Activated CD8-positive, alpha-beta T cell treated with anti-CD3 and anti-CD28 coated beads for 36 hours (primary cell): ENCODE results near the gene LARP6. TPM values are rescaled to one million over a fixed set of nuclear protein-coding genes. Genes with fewer than 3 reads are reported as not detected.

ENCODE experiments used
- ATAC-seq: fragments of 200-7000 bp; cut with Tn5 transposase; one replicate; pipeline ENCODE4 v1.10.0; 2021; ENCODE audit warnings: mild to moderate bottlenecking, moderate library complexity
- CTCF ChIA-PET: fragments of 350-600 bp; sonication (Branson Sonifier 250); formaldehyde crosslinking; loops from one replicate; lab custom pipeline; 2021; ENCODE audit warnings: antibody characterized with exemption; lab: Charles Lee
- POLR2A ChIA-PET: fragments of 350-600 bp; sonication (Branson Sonifier 250); formaldehyde crosslinking; loops from one replicate; lab custom pipeline; 2021; ENCODE audit warnings: antibody characterized with exemption; lab: Charles Lee
- DNase-seq: peaks from one replicate; pipeline ENCODE4 v3.0.0-alpha.2; 2020
- H3K27ac Mint-ChIP-seq: one replicate; pipeline ENCODE4 v1.8.0; 2021; ENCODE audit warnings: mild to moderate bottlenecking, mixed read lengths
- H3K27me3 Mint-ChIP-seq: one replicate; pipeline ENCODE4 v1.8.0; 2021; ENCODE audit warnings: mixed read lengths
- H3K36me3 Mint-ChIP-seq: one replicate; pipeline ENCODE4 v1.8.0; 2021; ENCODE audit warnings: low read depth, mixed read lengths
- H3K4me1 Mint-ChIP-seq: one replicate; pipeline ENCODE4 v1.8.0; 2021; ENCODE audit warnings: low read depth, mixed read lengths
- H3K4me3 Mint-ChIP-seq: one replicate; pipeline ENCODE4 v1.8.0; 2021; ENCODE audit warnings: mild to moderate bottlenecking, moderate library complexity, mixed read lengths
- H3K9me3 Mint-ChIP-seq: one replicate; pipeline ENCODE4 v1.8.0; 2021; ENCODE audit warnings: mixed read lengths
- intact Hi-C: fragments of 100-400 bp; cut with micrococcal nuclease; formaldehyde crosslinking; loops from one replicate; pipeline ENCODE4 v1.10.0; 2022
- total RNA-seq, 2 experiments: library from RNA; stranded (reverse); gene quantifications; one replicate each; pipeline ENCODE4 v1.2.3, GENCODE V29; 2021
- TF ChIP-seq, protein P1 (sequence below): fragments of 200-600 bp; IDR thresholded peaks from one replicate; pipeline ENCODE4 v1.8.0; 2022; ENCODE audit warnings: antibody characterized with exemption, mild to moderate bottlenecking

The LARP6 gene
- total RNA-seq, 2 experiments from 2014 or later: 0.36 to 0.41 TPM

DNA sequence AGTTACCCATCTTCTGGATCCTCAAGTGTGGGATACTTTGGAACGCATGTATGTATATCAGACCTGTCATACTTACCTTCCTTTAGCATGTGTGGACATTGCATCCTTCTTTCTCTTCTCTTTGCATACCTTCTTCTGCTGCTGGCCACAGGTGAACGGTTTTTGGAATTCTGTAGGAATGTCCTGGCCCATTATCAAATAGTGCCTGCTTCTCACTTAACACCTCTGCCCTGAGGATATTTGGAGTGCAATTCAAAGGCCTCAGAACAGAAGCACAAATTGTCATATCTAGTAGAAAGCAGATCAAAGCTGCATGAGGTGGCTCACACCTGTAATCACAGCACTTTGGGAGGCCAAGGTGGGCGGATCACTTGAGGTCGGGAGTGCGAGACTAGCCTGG is 56.5 kb downstream of the LARP6 start:
- Mint-ChIP-seq H3K4me1 (no peaks in the 10 kb centered on the region), H3K36me3 (no peaks in the 10 kb centered on the region), H3K9me3 (no peaks in the 10 kb centered on the region), H3K4me3 (no peak overlapping the region), H3K27ac (no peak overlapping the region), H3K27me3 (peaks cover 5% of the 10 kb centered on the region)
- ATAC-seq: no peak
- ChIA-PET CTCF (interaction anchor here (1.5 kb wide), 1 partner anchor 27 kb away, joined by 4 read pairs; no protein-coding TSS in a partner anchor), POLR2A (no interaction called here)
- DNase-seq: no peak
- intact Hi-C loops: no loop called here
- TF ChIP-seq, protein P1, sequence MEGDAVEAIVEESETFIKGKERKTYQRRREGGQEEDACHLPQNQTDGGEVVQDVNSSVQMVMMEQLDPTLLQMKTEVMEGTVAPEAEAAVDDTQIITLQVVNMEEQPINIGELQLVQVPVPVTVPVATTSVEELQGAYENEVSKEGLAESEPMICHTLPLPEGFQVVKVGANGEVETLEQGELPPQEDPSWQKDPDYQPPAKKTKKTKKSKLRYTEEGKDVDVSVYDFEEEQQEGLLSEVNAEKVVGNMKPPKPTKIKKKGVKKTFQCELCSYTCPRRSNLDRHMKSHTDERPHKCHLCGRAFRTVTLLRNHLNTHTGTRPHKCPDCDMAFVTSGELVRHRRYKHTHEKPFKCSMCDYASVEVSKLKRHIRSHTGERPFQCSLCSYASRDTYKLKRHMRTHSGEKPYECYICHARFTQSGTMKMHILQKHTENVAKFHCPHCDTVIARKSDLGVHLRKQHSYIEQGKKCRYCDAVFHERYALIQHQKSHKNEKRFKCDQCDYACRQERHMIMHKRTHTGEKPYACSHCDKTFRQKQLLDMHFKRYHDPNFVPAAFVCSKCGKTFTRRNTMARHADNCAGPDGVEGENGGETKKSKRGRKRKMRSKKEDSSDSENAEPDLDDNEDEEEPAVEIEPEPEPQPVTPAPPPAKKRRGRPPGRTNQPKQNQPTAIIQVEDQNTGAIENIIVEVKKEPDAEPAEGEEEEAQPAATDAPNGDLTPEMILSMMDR: no peak

- no peak for DNase-seq
- Mint-ChIP-seq H3K4me1 (no peaks in the 10 kb centered on the region), H3K36me3 (no peaks in the 10 kb centered on the region), H3K27ac (no peak overlapping the region), H3K27me3 (peaks cover 5% of the 10 kb centered on the region), H3K4me3 (no peak overlapping the region), H3K9me3 (no peaks in the 10 kb centered on the region)
- POLR2A ChIA-PET: no interaction called here
- TF ChIP-seq, protein P1: no peak
- CTCF ChIA-PET: interaction anchor here (1.5 kb wide), 1 partner anchor 28 kb away, joined by 4 read pairs; no protein-coding TSS in a partner anchor
- intact Hi-C loops: no loop called here
- ATAC-seq: no peak
These were observed 57.2 kb downstream of the LARP6 start for GRCh38 chr15:70796516-70797310.

GRCh38 chr15:70795311-70795665 is 58.7 kb downstream of the LARP6 start:
- no peaks in the 10 kb centered on the region for H3K4me1 Mint-ChIP-seq
- peaks cover 5% of the 10 kb centered on the region for H3K27me3 Mint-ChIP-seq
- intact Hi-C loops: no loop called here
- CTCF ChIA-PET: interaction anchor here (0.9 kb wide), 1 partner anchor 73 kb away, joined by 3 read pairs; no protein-coding TSS in a partner anchor
- TF ChIP-seq, protein P1: no peak
- H3K27ac Mint-ChIP-seq: no peak overlapping the region
- POLR2A ChIA-PET: no interaction called here
- H3K4me3 Mint-ChIP-seq: no peak overlapping the region
- ATAC-seq (no peak), DNase-seq (no peak)
- H3K9me3 Mint-ChIP-seq: no peaks in the 10 kb centered on the region
- no peaks in the 10 kb centered on the region for H3K36me3 Mint-ChIP-seq

- Mint-ChIP-seq H3K4me3 (no peak overlapping the region), H3K27ac (no peak overlapping the region), H3K36me3 (no peaks in the 10 kb centered on the region), H3K9me3 (no peaks in the 10 kb centered on the region), H3K27me3 (peaks cover 5% of the 10 kb centered on the region), H3K4me1 (no peaks in the 10 kb centered on the region)
- ChIA-PET CTCF (interaction anchor here (0.9 to 1.0 kb wide), 2 partner anchors 17 to 72 kb away, joined by 3 read pairs; no protein-coding TSS in a partner anchor), POLR2A (no interaction called here)
- TF ChIP-seq, protein P1: no peak
- no peak for ATAC-seq
- intact Hi-C loops: no loop called here
- DNase-seq: no peak
These were observed 59.2 kb downstream of the LARP6 start for GRCh38 chr15:70794596-70795310.

DNA sequence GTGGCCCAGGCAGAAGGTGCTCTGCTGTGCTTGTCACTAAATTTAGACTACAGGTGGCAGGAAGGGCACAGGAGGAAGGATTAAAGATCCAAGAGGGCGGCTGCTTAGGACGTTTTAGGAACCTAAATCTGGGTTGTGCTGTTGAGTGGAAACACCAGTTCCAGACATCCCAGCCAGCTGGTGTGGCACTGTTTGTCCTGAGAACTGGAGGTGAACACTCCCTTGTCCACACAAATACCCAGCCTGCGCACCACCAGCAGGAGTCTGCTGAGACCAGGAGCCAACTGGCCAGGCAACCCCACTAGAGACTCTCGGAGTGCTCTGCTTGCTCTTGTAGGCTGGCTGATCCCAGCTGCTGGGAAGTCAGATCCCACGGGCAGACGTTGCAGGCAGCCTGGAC is 60.3 kb downstream of the LARP6 start:
- H3K27me3 Mint-ChIP-seq: peaks cover 5% of the 10 kb centered on the region
- no peak overlapping the region for H3K4me3 Mint-ChIP-seq
- CTCF ChIA-PET: interaction anchor here (1.0 kb wide), 1 partner anchor 18 kb away, joined by 3 read pairs; no protein-coding TSS in a partner anchor
- no peak for ATAC-seq
- TF ChIP-seq, protein P1: no peak
- no peaks in the 10 kb centered on the region for H3K4me1 Mint-ChIP-seq
- H3K9me3 Mint-ChIP-seq: no peaks in the 10 kb centered on the region
- DNase-seq: no peak
- POLR2A ChIA-PET: no interaction called here
- H3K36me3 Mint-ChIP-seq: no peaks in the 10 kb centered on the region
- no peak overlapping the region for H3K27ac Mint-ChIP-seq
- intact Hi-C loops: no loop called here
